NCI-H460 (cell line): Measurements from ENCODE around the gene HOXC12. TPM values are rescaled to one million over a fixed set of nuclear protein-coding genes. Genes with fewer than 3 reads are reported as not detected.

ENCODE experiments used
- DNase-seq: peaks from one replicate; pipeline ENCODE4 v3.0.0-alpha.2; 2016; ENCODE audit warnings: low read depth; ENCODE audit errors: extremely low read depth
- total RNA-seq: library from RNA; depleted of rRNA; stranded (reverse); fragments of >200 nt; shearing (Covaris generic); gene quantifications from 2 replicates; pipeline ENCODE4 v1.2.3, GENCODE V29; 2014

Gene HOXC12
- total RNA-seq, 1 experiment from 2014 or later = not detected

- DNase-seq = no peak
Observed at GRCh38 chr12:53980802-53981496, 26.2 kb downstream of the HOXC12 start.

DNA sequence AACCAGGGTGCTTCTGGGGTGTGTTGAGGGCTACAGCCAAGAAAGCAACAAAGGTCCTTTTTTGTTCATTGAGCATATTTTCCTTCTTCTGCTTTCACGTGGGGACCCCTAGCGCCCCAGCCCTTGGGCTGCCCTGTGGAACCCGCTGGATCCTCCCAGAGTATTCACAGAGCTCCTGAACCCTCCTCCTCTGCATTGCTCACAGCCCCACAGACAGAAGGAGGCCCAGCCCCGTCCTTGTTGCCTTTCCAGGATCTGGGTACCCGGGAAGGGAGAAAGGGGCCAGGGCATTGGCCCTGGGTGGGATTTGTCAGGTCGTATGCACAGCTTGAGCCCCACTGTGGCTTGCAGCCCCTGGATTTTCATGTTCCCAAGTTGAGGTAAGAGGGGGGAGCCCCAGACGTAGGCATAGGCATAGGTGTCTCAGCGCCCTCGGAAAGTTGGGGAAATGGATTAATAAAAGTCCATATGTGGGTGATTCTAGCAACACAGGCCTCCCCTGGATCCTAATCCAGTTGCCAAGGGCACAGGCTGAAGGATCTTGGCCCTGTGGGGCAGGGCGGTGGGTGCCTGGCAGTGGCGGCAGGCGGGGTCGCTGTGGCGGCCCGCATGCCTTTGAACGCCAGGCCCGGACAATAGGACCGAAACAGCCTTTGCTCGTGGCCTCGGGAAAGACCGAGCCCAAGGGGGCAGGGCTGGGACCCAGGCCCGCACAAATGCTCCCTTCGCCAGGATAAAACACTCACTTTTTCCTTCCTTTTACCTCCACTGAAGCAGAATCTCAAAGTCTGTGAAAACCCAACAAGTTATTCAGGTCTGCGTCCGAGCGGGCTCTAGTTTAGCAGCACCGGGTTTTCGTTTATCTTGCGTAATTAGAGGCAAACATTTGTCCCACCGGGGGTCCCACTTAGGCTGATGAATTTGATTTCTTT lies 27.2 kb downstream of the HOXC12 start:
- DNase-seq = no peak

GRCh38 chr12:53982648-53983567 lies 28.2 kb downstream of the HOXC12 start:
- no peak for DNase-seq

GRCh38 chr12:53983568-53983949 lies 28.9 kb downstream of the HOXC12 start:
- no peak for DNase-seq

DNA sequence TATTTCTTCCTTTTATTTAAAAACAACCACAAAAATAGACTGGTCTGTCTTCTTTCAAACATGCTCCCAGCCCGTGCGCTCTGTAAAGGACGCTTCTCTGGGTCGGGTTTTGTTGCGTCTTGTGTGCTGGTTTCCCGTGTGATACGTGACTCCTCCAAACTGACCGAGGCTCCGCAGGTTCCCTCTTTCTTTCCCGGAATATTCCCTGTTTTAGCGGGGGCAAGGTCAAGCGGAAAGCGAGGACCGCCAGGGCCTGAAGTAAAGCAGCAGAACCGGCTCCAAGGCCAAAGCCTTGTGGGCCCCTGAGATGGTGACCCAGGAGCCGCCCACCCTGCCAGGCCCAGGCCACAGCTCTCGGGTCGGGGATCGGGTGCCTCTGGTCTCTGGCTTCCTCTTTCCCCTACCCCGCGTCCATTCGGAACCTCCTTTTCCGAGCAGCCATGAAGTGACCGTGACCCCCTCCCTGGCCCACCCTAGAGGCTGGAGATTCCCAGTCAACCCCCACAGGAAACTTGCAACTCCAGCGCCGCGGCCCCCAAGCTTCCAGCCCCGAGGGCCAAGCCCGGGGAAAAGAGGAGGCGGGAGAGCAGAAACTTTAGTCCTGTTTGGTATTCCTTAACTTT lies 29.4 kb downstream of the HOXC12 start:
- DNase-seq = no peak

- DNase-seq = peak; percentile 96
Observed at GRCh38 chr12:53984901-53985691, 30.4 kb downstream of the HOXC12 start, which contains the start of gene HOXC10. Gene HOXC10, plus strand, starts transcription at chr12:53985146. Its CDS starts 114 bp downstream, at chr12:53985260.

DNA sequence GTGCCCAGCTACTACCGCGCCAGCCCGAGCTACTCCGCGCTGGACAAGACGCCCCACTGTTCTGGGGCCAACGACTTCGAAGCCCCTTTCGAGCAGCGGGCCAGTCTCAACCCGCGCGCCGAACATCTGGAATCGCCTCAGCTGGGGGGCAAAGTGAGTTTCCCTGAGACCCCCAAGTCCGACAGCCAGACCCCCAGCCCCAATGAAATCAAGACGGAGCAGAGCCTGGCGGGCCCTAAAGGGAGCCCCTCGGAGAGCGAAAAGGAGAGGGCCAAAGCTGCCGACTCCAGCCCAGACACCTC lies 30.9 kb downstream of the HOXC12 start:
- no peak for DNase-seq

DNA sequence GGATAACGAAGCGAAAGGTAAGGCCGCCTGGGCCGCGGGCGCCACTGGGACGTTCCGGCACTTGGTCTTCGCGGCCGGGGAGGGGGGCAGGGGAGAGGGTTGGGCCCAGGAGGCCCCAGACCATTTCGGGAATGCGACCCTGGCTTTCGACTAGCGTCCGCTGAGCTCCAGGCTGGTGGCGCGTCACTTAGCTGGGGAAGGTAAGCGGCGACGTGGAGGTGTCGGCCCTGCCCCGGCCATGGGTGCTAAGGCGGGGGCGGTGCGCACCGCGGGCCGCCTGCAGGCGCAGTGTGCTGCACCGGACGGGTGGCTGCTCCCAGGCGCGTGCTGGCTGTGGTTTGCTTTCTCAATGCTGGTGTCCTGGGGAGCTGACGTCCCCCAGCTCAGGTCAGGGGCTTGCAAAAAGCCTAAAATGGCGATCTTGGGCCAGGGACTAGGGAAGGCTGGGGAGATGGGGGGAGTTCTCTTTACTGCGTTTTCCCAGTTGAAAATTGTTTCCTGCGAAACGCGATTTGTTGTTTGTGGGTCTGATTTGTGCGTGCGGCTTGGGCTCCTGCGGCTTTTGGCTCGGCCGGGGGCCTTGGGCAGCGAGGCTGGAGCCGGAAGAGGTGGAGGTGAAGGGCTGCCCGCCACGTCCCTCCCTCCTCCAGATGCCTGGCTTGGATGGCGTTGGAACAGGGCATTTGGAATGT lies 31.4 kb downstream of the HOXC12 start:
- no peak for DNase-seq

- no peak for DNase-seq
Observed at GRCh38 chr12:53986686-53987483, 32.2 kb downstream of the HOXC12 start.

DNA sequence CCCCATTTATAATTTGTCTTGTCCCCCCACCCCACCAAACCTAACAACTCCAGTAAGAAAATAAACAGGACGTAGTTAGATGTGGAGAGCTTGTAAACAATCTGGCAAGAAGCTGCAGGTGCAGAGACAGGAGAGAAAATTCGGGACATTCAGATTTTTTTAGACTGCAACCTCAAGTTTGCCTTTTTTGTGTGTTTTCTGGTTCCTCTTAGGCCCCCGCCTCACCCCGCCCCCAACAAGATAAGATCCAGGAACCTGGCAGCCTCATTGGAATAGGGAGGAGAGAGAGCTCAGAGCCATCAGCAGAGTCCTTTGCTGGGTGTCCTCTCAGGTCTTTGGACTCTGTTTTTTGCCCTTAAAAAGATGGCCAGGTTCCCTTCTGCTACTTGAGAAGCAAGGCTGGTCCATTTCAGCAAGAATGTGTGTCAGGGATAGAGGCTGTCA lies 33.1 kb downstream of the HOXC12 start:
- DNase-seq = no peak

DNA sequence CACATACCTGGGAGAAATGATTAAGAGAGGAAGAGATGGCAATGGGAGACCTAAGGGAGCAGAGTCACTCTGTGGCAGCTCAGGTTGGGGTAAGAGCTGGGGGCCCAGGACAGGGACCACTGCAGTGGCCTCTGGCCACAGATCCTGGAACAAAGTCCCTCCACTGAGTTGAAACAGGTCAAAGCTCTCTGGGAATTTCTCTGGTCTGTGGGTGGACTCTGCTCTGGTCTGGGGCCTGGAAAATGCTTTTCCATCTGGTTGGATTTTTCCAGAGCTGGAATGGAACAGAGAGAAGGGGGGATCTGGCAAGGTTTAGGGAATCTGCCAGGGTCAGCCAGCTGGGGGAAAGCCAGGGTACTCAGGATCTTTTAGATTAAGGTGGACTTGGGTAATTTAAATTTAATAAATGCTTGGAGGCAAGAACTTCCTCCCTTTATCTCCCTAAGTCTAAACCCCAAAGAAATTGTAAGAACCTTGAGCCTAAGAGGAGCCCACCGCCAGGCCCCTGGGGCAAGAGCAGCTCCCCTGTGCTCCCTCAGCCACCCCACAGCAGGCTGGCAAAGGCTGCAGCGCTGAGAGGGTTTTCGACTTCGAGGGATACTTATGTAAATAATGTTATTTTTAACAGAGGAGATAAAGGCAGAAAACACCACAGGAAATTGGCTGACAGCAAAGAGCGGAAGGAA lies 34.0 kb downstream of the HOXC12 start:
- no peak for DNase-seq

DNA sequence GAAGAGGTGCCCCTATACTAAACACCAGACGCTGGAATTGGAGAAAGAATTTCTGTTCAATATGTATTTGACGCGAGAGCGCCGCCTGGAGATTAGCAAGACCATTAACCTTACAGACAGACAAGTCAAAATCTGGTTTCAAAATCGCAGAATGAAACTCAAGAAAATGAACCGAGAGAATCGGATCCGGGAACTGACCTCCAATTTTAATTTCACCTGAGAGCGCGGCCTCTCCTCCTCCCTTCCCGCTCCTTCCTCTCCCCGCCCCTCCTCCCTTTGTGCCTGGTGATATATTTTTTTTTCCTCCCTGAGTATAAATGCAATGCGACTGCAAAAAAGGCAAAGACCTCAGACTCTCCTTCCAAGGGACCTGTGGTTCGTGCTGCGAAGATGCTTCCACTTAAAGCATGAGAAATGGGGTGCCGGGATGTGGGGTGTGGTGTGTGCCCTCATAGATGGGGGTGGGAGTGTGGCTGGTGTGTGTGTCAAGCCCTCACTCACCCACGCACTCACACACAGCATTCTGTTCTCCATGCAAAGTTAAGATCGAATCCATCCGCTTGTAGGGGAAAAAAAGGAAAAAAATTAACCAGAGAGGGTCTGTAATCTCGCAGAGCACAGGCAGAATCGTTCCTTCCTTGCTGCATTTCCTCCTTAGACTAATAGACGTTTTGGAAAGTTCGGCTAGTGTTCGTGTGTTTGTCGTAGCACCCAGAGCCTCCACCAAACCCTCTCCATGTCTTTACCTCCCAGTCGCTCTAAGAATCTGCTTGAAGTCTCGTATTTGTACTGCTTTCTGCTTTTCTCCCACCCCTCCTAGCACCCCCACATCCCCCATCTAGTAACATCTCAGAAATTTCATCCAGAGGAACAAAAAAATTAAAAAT lies 34.8 kb downstream of the HOXC12 start:
- DNase-seq = peak; percentile 55

DNA sequence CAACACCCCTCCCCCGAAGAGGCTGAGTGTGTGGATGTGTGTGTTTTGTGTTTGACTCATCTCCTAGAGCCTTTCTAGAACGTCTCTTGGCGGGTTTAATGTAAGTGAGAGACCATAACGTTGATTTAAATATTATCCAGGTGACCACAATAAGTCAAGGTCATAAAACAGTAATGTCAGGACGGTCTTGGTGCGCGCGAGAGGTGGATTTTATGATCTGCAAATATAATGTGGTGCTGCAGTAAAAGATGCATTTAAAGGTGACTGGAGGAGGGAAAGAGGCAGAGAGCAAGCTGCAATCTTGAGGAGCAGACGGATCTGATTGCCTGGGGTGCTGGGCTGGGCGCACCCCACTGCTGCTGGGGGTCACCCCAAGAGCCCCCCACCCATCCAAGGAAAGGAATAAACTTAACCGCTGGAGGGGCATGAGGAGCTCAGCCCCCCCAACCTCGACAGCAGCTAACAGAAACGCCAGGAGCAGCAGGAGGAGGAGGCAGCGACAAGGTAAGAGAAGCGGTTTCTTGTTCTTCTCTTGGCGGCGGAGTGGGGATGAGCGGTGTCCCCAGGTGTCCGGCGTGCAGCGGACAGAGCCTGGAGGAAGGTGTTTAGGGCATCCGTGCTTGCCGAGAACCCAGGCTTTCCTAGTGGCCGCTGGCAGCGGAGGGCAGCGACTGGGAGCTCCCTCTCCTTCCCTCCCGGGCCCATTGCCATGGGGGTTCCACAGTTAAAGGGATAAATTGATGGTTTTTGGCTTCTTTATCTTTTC lies 35.8 kb downstream of the HOXC12 start:
- DNase-seq = no peak

- no peak for DNase-seq
Observed at GRCh38 chr12:53991077-53991460, 36.4 kb downstream of the HOXC12 start.

DNA sequence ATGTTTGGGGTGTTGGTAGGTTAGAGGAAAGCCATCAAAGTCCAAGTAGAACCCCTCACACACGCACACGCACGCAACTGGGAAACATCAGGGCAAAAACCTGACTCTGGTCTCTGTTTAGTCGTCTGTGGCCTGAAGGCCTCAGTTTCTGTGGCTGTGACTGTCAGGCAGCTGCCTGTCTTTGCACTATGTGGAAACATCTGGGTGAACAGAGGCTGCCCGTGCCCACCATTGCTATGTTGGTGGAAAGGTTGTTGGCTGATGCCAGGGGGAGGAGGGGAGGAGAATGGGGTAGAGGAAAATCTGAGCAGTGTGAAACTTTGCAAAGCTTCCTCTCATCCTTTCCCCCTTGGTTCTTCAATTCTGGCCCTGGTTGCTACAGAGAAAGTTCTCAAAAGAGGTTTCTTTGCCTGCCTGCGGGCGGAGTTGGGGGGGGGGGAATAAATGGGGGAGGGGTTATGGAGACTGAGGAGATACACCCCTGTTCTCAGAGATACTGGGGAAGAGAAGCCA lies 37.7 kb downstream of the HOXC12 start:
- no peak for DNase-seq
